ENCODE measurements around the gene KIF2A.

Gene KIF2A

DNA sequence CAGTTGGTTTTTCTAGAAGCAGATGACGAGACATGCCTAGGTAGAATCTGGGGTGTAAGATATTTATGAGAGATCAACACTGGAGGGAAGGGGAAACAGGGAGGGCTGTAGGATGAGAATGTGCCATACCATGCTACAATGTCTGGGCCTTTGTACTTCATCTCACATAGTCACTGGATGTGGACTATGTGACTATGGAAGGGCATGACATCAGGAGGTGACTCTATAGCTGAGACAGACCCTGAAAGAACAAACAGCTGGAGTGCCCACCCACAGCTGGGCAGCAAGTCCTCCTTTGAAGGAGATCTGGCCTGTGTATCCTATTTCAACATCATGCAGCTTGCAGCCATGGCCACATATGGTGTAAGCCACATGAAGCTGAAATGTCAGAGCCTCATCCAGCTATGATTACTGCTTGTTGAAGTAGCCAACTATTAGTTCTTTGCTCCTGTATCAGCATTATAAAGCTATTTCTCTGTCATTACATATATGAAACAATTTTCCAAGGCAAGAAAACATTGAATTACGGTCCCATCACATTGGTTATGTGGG, 46.2 kb upstream of the KIF2A start:
- no peaks in the 10 kb centered on the region for H3F3A ChIP-seq (ENCODE audit: insufficient read depth, low read length)
- H3K79me2 ChIP-seq (ENCODE audit: low read length) = no peaks in the 10 kb centered on the region
- H4K20me1 ChIP-seq (ENCODE audit: insufficient read depth, low read length) = no peaks in the 10 kb centered on the region
- no peaks in the 10 kb centered on the region for H3K27me3 ChIP-seq (replicated peaks; ENCODE audit: insufficient read depth, low read length)
- no peaks in the 10 kb centered on the region for H3K9me2 ChIP-seq (replicated peaks; ENCODE audit: insufficient read depth, low read length)
- H3K4me3 ChIP-seq (ENCODE audit: low read length) = no peak overlapping the region
- H3K36me3 ChIP-seq (replicated peaks; ENCODE audit: insufficient read depth, low read length) = no peaks in the 10 kb centered on the region
- no peak overlapping the region for H2AFZ ChIP-seq (ENCODE audit: low read length)
- no peaks in the 10 kb centered on the region for H3K9me3 ChIP-seq (replicated peaks; ENCODE audit: insufficient read depth, low read length)
- H3K4me2 ChIP-seq (ENCODE audit: low read depth, low read length) = no peak overlapping the region
- DNase-seq = no peak
- TF ChIP-seq EZH2phosphoT487 (IDR thresholded peaks at IDR 0.05; ENCODE audit: low read length) (no peak), EZH2 (optimal IDR thresholded peaks at IDR 0.05; ENCODE audit: low read depth, low read length) (no peak)
- TF ChIP-seq, protein P1, sequence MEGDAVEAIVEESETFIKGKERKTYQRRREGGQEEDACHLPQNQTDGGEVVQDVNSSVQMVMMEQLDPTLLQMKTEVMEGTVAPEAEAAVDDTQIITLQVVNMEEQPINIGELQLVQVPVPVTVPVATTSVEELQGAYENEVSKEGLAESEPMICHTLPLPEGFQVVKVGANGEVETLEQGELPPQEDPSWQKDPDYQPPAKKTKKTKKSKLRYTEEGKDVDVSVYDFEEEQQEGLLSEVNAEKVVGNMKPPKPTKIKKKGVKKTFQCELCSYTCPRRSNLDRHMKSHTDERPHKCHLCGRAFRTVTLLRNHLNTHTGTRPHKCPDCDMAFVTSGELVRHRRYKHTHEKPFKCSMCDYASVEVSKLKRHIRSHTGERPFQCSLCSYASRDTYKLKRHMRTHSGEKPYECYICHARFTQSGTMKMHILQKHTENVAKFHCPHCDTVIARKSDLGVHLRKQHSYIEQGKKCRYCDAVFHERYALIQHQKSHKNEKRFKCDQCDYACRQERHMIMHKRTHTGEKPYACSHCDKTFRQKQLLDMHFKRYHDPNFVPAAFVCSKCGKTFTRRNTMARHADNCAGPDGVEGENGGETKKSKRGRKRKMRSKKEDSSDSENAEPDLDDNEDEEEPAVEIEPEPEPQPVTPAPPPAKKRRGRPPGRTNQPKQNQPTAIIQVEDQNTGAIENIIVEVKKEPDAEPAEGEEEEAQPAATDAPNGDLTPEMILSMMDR (IDR thresholded peaks at IDR 0.05; ENCODE audit: low read length) = no peak
- H3K9ac ChIP-seq (ENCODE audit: low read length) = no peak overlapping the region
- no peak overlapping the region for H3K27ac ChIP-seq (ENCODE audit: low read length)
- 0 out of 2 replicates have a peak, but pooled peaks cover 5% of the 10 kb centered on the region for H3K4me1 ChIP-seq (ENCODE audit: low read length)

DNA sequence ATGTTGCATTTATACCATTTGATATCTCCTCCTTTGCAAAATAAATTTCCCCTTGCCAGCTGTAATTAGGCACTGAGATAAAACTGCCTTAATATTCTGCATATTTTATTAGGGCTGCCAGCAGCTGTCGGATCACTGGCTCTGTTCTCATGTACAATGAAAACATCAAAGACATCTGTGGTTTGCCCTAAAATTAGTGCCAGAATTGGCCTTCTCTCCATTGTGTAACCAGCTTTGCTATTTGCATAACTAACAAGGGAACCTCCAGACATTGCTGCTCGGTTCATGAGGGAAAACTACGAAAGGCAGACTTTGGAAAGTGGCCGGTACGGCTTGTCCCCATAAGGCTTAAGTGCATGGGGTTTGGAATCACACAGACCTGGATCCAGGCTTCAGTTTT, 45.5 kb upstream of the KIF2A start:
- no peak overlapping the region for H3K4me2 ChIP-seq (ENCODE audit: low read depth, low read length)
- no peaks in the 10 kb centered on the region for H3K9me3 ChIP-seq (replicated peaks; ENCODE audit: insufficient read depth, low read length)
- no peaks in the 10 kb centered on the region for H4K20me1 ChIP-seq (ENCODE audit: insufficient read depth, low read length)
- H3K4me1 ChIP-seq (ENCODE audit: low read length) = 0 out of 2 replicates have a peak, but pooled peaks cover 5% of the 10 kb centered on the region
- no peaks in the 10 kb centered on the region for H3K36me3 ChIP-seq (replicated peaks; ENCODE audit: insufficient read depth, low read length)
- no peaks in the 10 kb centered on the region for H3K27me3 ChIP-seq (replicated peaks; ENCODE audit: insufficient read depth, low read length)
- peak; percentile 54 for DNase-seq
- H3K27ac ChIP-seq (ENCODE audit: low read length) = no peak overlapping the region
- no peak overlapping the region for H3K4me3 ChIP-seq (ENCODE audit: low read length)
- no peak overlapping the region for H3K9ac ChIP-seq (ENCODE audit: low read length)
- no peaks in the 10 kb centered on the region for H3K79me2 ChIP-seq (ENCODE audit: low read length)
- TF ChIP-seq, protein P1 (IDR thresholded peaks at IDR 0.05; ENCODE audit: low read length) = no peak
- TF ChIP-seq EZH2 (optimal IDR thresholded peaks at IDR 0.05; ENCODE audit: low read depth, low read length) = no peak
- TF ChIP-seq EZH2phosphoT487 (IDR thresholded peaks at IDR 0.05; ENCODE audit: low read length) = no peak
- H3K9me2 ChIP-seq (replicated peaks; ENCODE audit: insufficient read depth, low read length) = no peaks in the 10 kb centered on the region
- no peak overlapping the region for H2AFZ ChIP-seq (ENCODE audit: low read length)
- H3F3A ChIP-seq (ENCODE audit: insufficient read depth, low read length) = no peaks in the 10 kb centered on the region

DNA sequence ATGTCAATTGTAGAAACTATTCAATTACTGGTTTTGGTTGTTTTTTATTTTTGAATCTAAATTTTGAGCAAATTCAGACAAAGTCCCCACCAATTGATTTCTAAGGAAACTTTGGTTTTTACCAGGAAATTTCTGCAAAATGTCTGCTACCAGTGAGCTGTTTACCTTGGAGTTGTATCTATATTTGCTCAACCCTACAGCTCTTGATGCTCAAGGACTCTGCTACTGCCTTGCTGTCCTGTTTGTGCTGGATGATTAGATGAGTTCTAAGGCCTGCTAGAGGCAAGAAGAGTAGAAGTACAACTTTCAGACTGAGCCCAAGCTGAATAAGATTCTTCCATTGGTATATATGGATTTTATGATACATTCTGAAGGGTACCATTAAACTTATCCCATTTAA, 42.6 kb upstream of the KIF2A start:
- Histone ChIP-seq H3K4me1 (ENCODE audit: low read length) (no peaks in the 10 kb centered on the region), H3K27ac (ENCODE audit: low read length) (no peak overlapping the region), H3K27me3 (replicated peaks; ENCODE audit: insufficient read depth, low read length) (no peaks in the 10 kb centered on the region), H3K9me2 (replicated peaks; ENCODE audit: insufficient read depth, low read length) (no peaks in the 10 kb centered on the region), H3K4me3 (ENCODE audit: low read length) (no peak overlapping the region), H3F3A (ENCODE audit: insufficient read depth, low read length) (no peaks in the 10 kb centered on the region), H3K9ac (ENCODE audit: low read length) (no peak overlapping the region), H4K20me1 (ENCODE audit: insufficient read depth, low read length) (no peaks in the 10 kb centered on the region), H2AFZ (ENCODE audit: low read length) (no peak overlapping the region), H3K36me3 (replicated peaks; ENCODE audit: insufficient read depth, low read length) (no peaks in the 10 kb centered on the region), H3K9me3 (replicated peaks; ENCODE audit: insufficient read depth, low read length) (no peaks in the 10 kb centered on the region), H3K79me2 (ENCODE audit: low read length) (no peaks in the 10 kb centered on the region), H3K4me2 (ENCODE audit: low read depth, low read length) (no peak overlapping the region)
- TF ChIP-seq EZH2 (optimal IDR thresholded peaks at IDR 0.05; ENCODE audit: low read depth, low read length) (no peak), EZH2phosphoT487 (IDR thresholded peaks at IDR 0.05; ENCODE audit: low read length) (no peak)
- TF ChIP-seq, protein P1 (IDR thresholded peaks at IDR 0.05; ENCODE audit: low read length) = no peak
- DNase-seq = no peak

All from MM.1S (cell line).